Measurements from ENCODE around the gene MPZL2.
A peak's percentile ranks its signal among the peaks of the same experiment; 100 is the strongest.

Gene MPZL2

GRCh38 chr11:118283037-118283636, 19.0 kb upstream of the MPZL2 start:
- DNase-seq: no peak

- no peak for DNase-seq
Measured at GRCh38 chr11:118282606-118283005, 18.5 kb upstream of the MPZL2 start.

- DNase-seq: no peak
Measured at GRCh38 chr11:118281284-118281683, 17.2 kb upstream of the MPZL2 start.

- DNase-seq: no peak
Measured at GRCh38 chr11:118277312-118277711, 13.2 kb upstream of the MPZL2 start.

GRCh38 chr11:118276422-118276821, 12.3 kb upstream of the MPZL2 start:
- DNase-seq: no peak

GRCh38 chr11:118275176-118275575, 11.1 kb upstream of the MPZL2 start:
- DNase-seq: no peak

GRCh38 chr11:118274186-118274585, 10.1 kb upstream of the MPZL2 start:
- no peak for DNase-seq

- no peak for DNase-seq
Measured at GRCh38 chr11:118272001-118272400, 7.9 kb upstream of the MPZL2 start.

GRCh38 chr11:118267486-118267885, 3.4 kb upstream of the MPZL2 start:
- no peak for DNase-seq

- no peak for DNase-seq
Measured at GRCh38 chr11:118265954-118266353, 1.9 kb upstream of the MPZL2 start.

- DNase-seq: no peak
Measured at GRCh38 chr11:118264569-118265465, 720 bp upstream of the MPZL2 start.

- DNase-seq: no peak
Measured at GRCh38 chr11:118263112-118263511, 985 bp downstream of the MPZL2 start.

- DNase-seq: no peak
Measured at GRCh38 chr11:118260353-118260752, 3.7 kb downstream of the MPZL2 start.

- no peak for DNase-seq
Measured at GRCh38 chr11:118259138-118259537, 5.0 kb downstream of the MPZL2 start.

GRCh38 chr11:118258410-118258809, 5.7 kb downstream of the MPZL2 start:
- DNase-seq: no peak

- DNase-seq: no peak
Measured at GRCh38 chr11:118252688-118253087, 11.4 kb downstream of the MPZL2 start.

- peak; percentile 84 for DNase-seq
Measured at GRCh38 chr11:118251858-118252652, 12.0 kb downstream of the MPZL2 start, which contains the start of gene MPZL3. Gene MPZL3, minus strand, starts transcription at chr11:118252365. Its CDS starts 71 bp downstream, at chr11:118252294.

- no peak for DNase-seq
Measured at GRCh38 chr11:118247041-118247440, 17.1 kb downstream of the MPZL2 start.

- DNase-seq: no peak
Measured at GRCh38 chr11:118245936-118246562, 18.0 kb downstream of the MPZL2 start.

GRCh38 chr11:118243993-118244762, 19.9 kb downstream of the MPZL2 start:
- no peak for DNase-seq

GRCh38 chr11:118243161-118243560, 20.9 kb downstream of the MPZL2 start:
- no peak for DNase-seq

- DNase-seq: no peak
Measured at GRCh38 chr11:118241764-118242098, 22.4 kb downstream of the MPZL2 start.

Measured in femur (tissue), 1 donor.